Ishikawa (cell line): ENCODE measurements around the gene ALX3.
A peak's percentile ranks its signal among the peaks of the same experiment; 100 is the strongest.

ENCODE experiments used
- CEBPB ChIP-seq: IDR thresholded peaks from 2 replicates; pipeline ENCODE4 v1.6.1; 2012
- CREB1 ChIP-seq: IDR thresholded peaks from 2 replicates; pipeline ENCODE4 v1.6.1; 2012; ENCODE audit warnings: low read depth
- EGR1 ChIP-seq: IDR thresholded peaks from 2 replicates; pipeline ENCODE4 v1.6.1; 2012
- EP300 ChIP-seq: IDR thresholded peaks from 2 replicates; pipeline ENCODE4 v1.6.1; 2012; ENCODE audit warnings: borderline replicate concordance
- FOXM1 ChIP-seq: IDR thresholded peaks from 2 replicates; pipeline ENCODE4 v1.6.1; 2012; ENCODE audit warnings: low read depth, borderline replicate concordance
- MAX ChIP-seq: IDR thresholded peaks from 2 replicates; pipeline ENCODE4 v1.6.1; 2012
- NFIC ChIP-seq: IDR thresholded peaks from 2 replicates; pipeline ENCODE4 v1.6.1; 2012
- RAD21 ChIP-seq: IDR thresholded peaks from 2 replicates; pipeline ENCODE4 v1.6.1; 2012; ENCODE audit warnings: low read depth
- REST ChIP-seq: IDR thresholded peaks from 2 replicates; pipeline ENCODE4 v1.6.1; 2012; ENCODE audit warnings: low read depth, mild to moderate bottlenecking
- TAF1 ChIP-seq: IDR thresholded peaks from 2 replicates; pipeline ENCODE4 v1.6.1; 2012; ENCODE audit warnings: low read depth, mild to moderate bottlenecking
- TCF12 ChIP-seq: IDR thresholded peaks from 2 replicates; pipeline ENCODE4 v1.6.1; 2012; ENCODE audit warnings: low read depth
- TEAD4 ChIP-seq: IDR thresholded peaks from 2 replicates; pipeline ENCODE4 v1.6.1; 2012
- USF1 ChIP-seq: IDR thresholded peaks from 2 replicates; pipeline ENCODE4 v1.6.1; 2012
- YY1 ChIP-seq: IDR thresholded peaks from 2 replicates; pipeline ENCODE4 v1.6.1; 2012; ENCODE audit warnings: low read depth
- ZBTB7A ChIP-seq: IDR thresholded peaks from 2 replicates; pipeline ENCODE4 v1.6.1; 2012; ENCODE audit warnings: low read depth

Gene ALX3

GRCh38 chr1:110057963-110058518 is 12.4 kb downstream of the ALX3 start:
- TF ChIP-seq EGR1 (no peak), TCF12 (no peak), REST (no peak), USF1 (no peak), ZBTB7A (no peak), TEAD4 (no peak), TAF1 (no peak), YY1 (no peak), RAD21 (no peak), MAX (no peak), FOXM1 (no peak), CREB1 (no peak), NFIC (no peak), CEBPB (no peak), EP300 (no peak)

GRCh38 chr1:110056776-110057175 is 13.7 kb downstream of the ALX3 start:
- no peak for TF ChIP-seq CREB1
- no peak for TF ChIP-seq FOXM1
- no peak for TF ChIP-seq TEAD4
- no peak for TF ChIP-seq NFIC
- TF ChIP-seq ZBTB7A: no peak
- TF ChIP-seq REST: no peak
- TF ChIP-seq YY1: no peak
- TF ChIP-seq TCF12: no peak
- no peak for TF ChIP-seq USF1
- no peak for TF ChIP-seq RAD21
- no peak for TF ChIP-seq MAX
- no peak for TF ChIP-seq TAF1
- TF ChIP-seq CEBPB: no peak
- TF ChIP-seq EP300: no peak
- TF ChIP-seq EGR1: no peak

- TF ChIP-seq EP300: no peak
- TF ChIP-seq YY1: no peak
- no peak for TF ChIP-seq CEBPB
- no peak for TF ChIP-seq CREB1
- no peak for TF ChIP-seq NFIC
- no peak for TF ChIP-seq FOXM1
Observed at GRCh38 chr1:110056285-110056683, 14.2 kb downstream of the ALX3 start.

- TF ChIP-seq RAD21 (no peak), USF1 (no peak), TCF12 (no peak), NFIC (no peak), CEBPB (no peak), FOXM1 (no peak), TEAD4 (no peak)
Observed at GRCh38 chr1:110055493-110056284, 14.8 kb downstream of the ALX3 start.

GRCh38 chr1:110053552-110054428 is 16.7 kb downstream of the ALX3 start:
- TF ChIP-seq RAD21 (peak; percentile 60), TCF12 (no peak), YY1 (no peak), REST (no peak), FOXM1 (no peak), CEBPB (no peak)
